Stimulated activated CD8-positive, alpha-beta memory T cell treated with anti-CD3 and anti-CD28 coated beads, Interleukin-15, amount 100 ng/mL, for 4 hours (primary cell): Measurements from ENCODE around the gene PKLR.
A peak's percentile ranks its signal among the peaks of the same experiment; 100 is the strongest.

Experiments
- DNase-seq, 2 donors: peaks; one replicate each; pipeline ENCODE4 v3.0.0-alpha.2; 2020; ENCODE audit warnings: low read depth in 2 of 2

Gene PKLR

DNA sequence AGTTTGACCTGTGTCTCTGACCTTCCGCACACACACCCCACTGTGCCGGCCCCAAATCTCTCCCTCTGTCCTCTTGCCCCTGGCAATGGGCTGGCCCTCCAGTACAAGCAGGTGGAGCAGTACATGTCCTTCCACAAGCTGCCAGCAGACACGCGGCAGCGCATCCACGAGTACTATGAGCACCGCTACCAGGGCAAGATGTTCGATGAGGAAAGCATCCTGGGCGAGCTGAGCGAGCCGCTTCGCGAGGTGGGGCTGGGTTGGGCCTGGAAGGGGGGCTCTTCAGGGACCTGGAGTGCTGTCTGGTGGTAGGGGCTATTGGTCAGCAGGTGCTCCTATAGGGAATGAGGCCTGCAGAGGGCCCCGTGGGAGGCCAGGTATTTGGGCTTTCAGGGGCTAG is 16.2 kb downstream of the PKLR start:
- no peak for DNase-seq

DNA sequence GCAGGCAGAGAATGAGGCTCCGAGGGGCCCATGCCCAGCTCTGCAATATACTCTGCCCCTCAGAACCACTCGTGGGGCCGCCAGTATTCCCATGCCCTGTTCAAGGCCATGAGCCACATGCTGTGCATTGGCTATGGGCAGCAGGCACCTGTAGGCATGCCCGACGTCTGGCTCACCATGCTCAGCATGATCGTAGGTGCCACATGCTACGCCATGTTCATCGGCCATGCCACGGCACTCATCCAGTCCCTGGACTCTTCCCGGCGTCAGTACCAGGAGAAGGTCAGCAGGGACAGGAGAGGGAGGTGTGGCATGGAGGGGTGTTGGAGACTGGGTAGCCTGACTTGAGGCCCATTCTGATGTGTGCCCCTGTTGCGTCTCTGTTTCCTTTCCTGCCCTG is 16.8 kb downstream of the PKLR start:
- DNase-seq: no peak

DNA sequence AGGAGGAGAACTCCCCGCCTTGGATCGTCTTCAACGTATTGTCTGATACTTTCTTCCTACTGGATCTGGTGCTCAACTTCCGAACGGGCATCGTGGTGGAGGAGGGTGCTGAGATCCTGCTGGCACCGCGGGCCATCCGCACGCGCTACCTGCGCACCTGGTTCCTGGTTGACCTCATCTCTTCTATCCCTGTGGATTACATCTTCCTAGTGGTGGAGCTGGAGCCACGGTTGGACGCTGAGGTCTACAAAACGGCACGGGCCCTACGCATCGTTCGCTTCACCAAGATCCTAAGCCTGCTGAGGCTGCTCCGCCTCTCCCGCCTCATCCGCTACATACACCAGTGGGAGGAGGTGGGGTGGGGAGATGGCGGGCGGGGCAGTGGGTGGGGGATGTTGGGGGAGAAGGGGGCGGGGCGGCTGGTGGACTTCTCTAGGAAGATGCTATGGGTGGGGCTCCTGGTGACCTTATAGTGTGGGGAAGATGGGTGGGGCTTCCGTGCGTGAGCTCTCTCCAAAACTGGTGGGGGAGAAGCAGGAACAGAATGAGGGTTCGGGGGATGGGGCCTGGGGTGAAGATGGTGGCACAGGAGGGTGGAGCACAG is 18.6 kb downstream of the PKLR start:
- DNase-seq: no peak

DNA sequence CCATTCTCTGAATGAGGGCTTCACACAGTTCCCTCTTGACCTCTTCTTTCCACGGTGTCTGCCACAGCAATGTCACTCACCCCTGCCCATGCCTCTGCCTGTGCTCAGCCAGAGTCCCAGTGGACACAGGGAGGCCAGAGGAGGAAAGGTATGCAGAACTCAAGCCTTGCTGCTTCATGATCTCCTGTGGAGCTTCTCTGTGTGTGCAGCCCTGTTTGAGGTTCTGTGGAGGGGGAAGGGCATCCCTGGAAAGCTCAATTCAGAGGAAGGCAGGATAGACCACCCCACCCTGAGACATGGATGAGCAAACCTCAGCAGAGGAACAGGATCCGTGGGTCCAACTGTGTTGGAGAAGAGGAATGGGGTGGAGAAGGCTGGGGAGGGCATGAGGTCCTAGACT is 22.0 kb downstream of the PKLR start:
- no peak for DNase-seq

DNA sequence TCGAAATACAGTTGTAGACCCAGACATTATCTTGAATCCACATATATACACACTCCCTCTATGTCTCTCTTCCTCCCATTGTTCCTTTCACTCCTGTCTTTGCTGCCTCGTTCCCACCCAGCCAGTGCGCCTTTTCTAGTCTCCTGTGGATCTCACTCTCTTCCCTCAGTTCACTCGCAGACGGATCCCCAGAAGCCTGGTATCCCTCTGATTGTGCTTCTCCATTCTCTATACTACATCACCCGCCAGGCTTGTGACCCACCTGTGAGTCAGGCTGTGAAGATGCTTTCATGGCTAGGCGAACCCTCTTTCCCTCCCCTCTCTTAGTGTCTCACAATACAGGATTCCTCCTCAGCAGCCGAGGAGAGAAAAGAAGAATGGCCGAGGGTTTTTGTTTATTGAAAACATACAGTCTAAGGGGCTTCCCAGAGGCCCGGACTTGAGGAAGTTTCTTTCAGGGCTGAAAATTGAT is 22.5 kb downstream of the PKLR start:
- DNase-seq: no peak

DNA sequence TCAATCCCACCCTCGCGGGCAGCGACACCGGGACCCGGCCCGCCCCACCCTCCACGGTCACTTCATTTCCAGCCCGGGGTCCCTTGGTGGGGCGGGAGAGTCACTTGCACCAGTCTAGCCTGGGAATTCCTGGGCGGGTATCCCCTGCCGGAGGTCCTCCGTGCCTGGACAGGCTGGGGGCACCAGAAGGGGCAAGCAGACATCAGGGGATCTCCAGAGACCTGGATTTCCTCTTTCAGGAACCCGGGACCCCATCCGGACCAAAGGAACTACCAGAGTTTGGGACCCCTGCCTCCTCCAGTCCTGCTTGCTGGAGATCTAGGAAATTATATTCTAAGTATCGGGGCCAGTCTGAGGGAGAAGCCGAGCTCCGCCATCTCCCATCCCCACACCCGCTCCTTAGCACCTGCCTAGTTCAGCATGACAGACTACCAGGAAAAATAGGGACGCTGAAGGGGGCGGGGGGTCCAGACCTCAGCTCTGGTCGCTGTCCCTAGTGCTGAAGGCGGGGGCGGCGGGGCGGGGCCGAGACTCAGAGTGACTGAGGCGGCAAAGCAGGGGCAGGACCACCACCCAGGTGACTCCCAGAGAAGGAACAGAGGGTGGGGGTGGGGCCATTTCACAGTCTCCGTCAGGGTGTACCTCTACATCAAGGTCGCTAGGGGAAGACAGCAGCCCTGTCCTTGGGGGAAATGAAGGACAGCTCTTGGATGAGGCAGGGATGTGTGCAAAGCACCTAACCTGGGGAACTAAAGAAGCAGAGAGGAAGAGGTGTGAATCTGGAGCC is 23.1 kb downstream of the PKLR start:
- DNase-seq: peak; percentile 53 to 60

DNA sequence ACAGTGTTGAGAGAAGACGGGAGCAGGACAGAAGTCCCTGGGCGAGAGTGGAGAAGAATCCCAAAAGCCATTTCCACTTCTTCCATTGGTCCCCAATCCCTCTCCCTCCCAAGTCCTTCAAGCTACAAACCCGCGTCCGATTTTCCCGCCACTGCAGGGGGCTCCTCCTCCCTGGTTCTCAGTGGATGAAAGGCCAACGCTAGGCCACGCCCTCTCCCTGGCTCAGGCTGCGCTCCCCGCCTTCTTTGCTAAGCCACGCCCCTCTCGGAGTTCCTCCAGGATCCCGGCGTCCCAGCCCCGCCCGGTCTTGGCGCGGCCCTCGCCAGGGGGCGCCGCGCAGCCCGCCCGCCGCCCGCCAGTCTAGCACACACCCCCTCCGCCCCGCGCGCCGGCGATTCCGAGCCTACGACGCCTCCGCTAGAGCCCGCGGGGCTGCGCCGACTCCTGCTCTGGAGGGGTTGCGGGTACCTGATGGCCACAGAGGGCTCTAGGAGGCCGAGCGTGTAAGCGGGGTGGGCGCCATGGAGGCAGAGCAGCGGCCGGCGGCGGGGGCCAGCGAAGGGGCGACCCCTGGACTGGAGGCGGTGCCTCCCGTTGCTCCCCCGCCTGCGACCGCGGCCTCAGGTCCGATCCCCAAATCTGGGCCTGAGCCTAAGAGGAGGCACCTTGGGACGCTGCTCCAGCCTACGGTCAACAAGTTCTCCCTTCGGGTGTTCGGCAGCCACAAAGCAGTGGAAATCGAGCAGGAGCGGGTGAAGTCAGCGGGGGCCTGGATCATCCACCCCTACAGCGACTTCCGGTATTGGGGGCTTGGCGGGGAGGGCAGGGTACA is 24.0 kb downstream of the PKLR start, which contains the start of gene HCN3:
Gene HCN3 (plus strand): TSS at position 394 of the 832 bp plus-strand sequence. CDS start 128 bp downstream, at position 522.
- DNase-seq: peak; percentile 86 to 89

DNA sequence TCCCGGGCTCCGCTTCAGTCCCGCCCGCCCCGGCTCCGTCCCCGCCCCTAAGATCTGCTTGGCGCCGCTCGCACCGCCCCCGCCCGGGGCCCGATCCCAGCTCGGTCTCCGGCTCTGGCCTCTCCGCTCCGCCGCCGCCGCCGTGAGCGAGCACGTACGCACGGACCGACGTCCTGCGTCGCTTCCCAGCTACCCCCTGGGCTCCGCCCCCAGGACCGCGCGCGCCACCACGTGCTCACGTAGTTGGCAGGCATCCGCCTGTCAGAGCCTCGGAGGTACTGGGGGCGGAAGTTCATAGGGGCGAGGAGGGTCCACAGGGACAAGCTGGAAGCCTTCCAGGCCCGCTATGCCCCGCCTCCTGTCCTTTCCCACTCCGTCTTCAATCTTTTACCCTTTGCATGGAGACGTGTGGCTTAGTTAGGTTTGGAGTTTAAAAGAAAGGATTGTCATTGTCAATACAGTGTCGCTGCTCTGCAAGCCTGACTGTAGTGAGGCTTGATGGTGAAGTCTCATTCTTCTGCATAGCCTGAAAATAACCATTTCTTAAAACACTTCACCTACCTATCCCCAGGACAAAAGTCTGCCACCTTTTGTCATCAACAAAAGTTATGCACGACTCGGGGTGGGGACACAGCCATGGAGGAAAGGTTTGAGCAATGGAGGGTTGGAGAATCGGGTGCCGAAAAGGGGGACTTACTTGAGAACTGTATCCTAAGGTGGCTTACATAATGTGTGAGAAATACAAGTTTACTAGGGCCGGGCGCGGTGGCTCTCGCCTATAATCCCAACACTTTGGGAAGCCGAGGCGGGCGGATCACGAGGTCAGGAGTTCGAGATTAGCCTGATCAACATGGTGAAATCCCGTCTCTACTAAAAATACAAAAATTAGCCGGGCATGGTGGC is 27.6 kb downstream of the PKLR start, which contains the start of gene CLK2:
Gene CLK2 (minus strand): TSS at position 162 of the 903 bp plus-strand sequence. CDS start 2,527 bp downstream, outside the sequence.
- DNase-seq: peak; percentile 91 to 93

DNA sequence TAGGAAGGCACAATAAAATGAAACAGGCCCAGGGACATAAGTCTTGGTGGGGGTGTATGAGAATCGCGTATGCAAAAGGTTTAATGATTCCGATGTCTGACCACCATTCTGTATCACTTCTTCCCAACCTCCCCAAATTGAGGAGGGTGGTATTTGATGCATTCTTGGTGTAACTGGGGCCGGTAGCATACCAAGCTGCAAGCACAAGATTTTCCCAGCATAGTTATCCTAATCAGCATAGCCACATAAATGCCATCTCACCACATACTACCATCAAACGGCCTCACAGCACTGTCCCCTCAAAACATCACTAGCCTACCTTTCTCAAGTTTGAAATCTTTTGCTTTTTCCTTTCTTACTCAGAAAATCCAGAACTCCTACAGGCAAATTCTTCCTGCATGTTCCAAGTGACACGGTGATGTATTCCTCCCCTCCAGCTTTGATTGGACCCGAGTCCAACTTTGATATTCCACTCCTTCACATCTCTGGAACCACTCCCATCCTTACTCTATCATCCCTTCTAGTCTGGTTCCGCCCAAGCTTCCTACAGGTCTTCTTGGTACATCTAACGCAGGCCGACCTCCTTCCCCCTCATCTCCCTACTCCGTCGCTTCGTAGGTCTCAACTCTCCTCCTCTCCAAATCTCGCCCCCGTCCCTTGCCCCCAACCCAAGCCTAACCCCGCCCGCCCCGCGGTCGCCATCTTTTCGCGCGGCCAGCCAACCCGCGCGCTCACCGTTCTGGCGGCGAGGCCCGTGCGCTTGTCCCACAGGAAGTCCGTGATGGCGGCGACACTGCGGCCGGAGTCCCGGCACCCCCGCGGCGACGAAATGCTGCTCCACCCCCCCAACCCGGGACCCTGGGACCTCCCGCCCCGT is 28.5 kb downstream of the PKLR start:
- no peak for DNase-seq

DNA sequence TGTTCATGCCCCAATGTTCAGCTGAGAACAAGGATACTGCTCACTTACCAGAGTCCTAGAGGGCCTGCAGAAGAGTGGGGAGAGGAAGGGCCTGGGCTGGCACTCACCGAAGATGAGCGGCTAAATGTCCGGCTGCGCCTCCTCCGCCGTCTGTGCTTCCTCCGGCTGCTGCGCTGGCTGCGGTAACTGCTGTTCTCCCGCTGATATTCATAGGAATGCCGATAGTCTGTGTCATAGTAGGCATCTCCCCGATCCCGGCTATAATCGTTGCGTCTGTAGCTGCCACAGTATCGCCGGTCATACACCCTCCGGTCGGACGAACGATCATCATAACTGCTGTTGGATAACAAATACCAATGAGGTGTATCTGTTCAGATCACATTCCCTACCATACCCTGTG is 31.9 kb downstream of the PKLR start:
- no peak for DNase-seq

DNA sequence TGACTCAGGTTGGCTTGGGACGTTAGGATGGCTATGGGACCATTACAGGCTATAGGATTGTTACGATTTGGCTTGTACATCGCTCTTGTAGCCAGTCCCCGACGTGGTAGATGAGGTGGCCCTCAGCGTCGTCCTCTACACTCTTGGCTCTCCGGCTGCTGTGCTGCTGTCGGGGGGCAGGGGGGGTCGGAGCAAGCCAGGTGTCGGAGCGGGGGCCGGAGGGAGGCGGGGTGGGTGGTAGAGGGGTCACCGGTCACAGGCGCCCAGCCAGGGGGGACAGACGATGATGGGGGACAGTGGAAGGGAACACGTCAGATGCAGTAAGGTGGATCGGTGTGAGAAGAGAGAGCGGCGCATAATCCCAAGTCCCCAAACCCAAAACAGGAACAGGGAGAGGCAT is 32.6 kb downstream of the PKLR start:
- no peak for DNase-seq

DNA sequence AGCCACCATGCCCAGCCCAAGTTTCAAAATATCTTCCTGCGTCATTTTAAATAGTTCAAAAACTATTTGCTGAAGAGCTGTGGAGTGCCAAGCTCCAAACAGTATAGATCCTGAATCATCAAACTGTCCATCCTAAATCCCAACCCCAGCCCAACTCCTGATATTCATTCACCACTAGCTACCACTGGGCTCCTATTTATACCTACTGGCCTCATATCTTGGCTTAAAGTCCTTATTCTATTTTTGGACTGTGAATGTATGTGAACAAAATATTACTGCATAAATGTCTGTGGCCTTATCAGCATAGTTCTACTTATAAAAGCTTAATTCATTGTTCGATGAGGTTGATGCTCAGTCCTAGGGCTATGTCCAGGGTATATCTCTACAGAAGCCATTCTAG is 33.9 kb downstream of the PKLR start:
- DNase-seq: no peak

DNA sequence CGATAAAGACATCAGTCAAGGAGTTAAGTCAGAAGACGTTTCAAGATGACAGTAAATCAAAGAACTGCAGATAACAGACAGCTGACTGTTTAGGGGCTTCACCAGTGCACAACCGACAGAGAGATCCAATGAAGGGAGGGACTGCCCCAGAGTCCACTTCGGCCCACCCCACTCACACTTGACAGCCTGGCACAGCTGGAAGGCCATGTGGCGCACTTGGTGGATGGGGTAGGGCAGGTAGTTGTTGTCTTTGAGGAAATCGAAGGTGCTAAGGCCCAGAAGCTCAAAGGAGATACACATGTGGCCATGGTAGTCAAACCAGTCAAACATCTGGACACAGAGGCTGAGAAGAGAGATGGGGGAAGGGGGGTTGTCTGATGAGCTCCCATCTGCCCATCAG is 34.7 kb downstream of the PKLR start:
- no peak for DNase-seq

DNA sequence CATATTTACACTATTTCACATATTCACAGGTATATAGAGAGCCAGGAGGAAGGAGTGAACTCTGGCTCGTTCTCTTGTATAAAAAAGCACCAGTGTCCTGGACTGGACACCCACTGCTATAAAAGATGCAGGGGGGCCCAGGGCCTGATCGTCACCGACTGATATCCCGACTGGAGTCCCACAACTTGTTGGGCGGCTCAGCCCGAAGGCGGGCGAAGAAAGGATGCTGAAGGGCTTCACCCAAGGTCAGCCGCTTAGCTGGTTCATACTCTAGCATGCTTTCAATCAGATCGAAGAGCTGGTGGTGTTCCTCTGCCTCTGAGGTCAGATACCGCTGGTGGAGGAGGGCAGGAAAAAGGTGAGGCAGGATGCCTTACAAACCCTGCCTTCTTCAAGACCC is 38.2 kb downstream of the PKLR start:
- DNase-seq: no peak

DNA sequence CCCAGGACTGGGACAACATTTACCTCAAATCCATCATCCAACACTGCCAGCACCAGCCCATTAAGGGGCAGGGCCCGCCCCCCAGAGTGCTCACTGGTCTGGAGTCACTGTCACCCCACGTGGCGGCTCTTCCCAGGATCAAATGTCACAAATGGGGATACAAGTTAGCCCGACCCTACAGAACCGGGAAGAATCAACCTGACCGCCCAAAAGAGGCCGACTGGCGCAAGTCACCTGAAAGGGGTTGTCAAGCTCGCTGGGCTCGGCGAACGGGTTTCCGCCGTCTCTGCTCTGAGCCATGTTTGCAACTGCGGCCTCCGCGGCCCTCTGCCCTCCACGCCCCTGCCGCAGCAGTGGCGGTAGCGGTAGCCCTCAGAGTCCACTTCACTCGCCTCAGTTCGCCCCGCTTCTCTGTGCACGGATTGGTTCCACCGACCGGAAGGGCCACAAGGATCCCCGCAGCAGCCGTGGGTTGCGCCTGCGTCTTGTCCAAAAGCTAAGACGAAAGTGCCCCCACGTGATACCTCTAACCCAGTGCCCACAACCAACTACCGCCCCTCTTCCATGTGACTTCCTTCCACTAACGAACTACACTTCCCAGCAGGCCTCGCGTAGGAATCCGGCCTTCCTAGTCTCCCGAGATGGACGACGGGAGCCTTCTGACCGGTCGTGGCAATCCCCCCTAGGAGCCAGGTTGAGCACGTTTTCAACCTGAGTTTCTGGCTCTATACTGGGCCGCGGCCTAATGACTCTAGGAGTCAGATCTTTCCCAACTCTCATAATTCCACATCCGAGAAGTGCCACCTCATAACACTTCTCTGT is 39.2 kb downstream of the PKLR start, which contains the start of gene SCAMP3:
Gene SCAMP3 (minus strand): TSS at position 509 of the 822 bp plus-strand sequence. CDS start 209 bp downstream, at position 300.
- peak; percentile 77 to 79 for DNase-seq

DNA sequence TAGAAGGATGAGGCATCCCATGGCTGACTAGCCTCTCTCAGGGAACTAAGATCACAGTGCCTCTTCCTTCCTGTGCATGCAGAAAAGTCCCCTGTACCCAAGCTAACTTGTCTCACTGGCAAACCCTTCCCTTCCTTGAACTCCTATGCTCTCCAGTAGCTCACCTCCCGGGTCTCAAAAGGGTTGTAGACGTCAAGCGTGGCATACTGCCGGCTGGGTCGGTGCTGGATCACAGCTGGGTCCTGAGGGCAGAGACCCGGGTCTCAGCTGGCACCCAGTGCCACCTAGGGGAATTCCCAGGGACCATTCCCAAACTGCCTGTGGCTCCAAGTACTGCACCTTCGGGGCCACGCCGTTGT is 39.8 kb downstream of the PKLR start:
- DNase-seq: no peak

DNA sequence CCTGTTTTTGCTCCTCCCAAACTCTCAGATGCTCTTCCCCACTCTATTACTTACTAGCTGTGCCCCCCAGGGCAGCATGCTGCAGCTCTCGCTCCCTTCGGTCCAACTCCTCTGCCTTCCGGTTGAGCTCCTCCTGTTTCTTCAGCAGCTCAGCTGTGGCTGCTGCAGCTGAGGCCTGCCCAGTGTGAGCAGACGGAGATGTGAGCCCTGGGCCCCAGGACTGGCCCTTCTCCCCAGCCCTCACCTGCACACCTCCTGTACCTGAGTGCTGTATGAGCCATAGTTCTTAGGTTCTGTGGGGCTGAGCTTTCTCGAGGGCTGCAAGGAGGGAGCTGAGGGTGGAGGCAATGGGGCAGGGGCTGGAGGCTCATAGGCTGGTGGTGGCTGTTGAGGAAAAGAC is 41.0 kb downstream of the PKLR start:
- no peak for DNase-seq

DNA sequence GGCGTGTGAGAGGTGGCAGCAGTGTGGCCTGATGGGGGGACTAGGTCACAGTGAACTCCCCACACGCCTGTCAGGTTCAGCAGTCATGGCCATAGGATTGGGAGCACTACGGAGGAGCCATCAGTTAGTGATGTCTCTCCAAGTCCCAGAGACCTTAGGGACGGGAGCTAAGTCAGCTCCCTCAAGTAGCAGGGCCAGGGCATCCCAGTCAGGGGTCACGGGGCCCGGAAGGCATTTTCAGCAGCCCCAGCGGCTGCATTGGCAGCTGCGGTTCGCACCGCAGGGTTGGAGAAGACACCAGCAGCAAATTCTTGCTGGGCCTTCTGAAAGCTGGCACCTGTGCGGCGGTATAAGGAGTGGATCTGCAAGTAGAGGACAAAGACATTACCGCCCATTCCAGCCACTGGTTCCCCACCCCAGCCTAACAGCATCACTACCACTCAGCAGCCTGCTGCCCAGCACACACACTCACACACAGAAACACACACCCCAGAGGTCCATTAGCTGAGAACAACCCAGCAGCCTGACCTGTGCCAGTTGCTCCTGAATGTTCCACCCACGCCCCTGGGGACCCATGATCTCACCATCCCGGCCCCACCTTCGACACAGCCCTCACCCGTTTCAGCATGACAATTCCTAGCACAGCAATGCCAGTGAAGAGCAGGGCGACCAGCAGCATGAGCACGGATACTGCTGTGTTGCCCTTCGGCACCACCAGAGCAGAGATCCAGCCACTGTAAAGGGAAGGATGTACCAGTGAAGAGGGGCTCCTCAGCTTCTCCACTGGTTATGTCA is 45.0 kb downstream of the PKLR start:
- no peak for DNase-seq
